Esophagus muscularis mucosa (tissue), 3 donors: ENCODE results near the gene TMPRSS9.

ENCODE experiments used
- CTCF ChIP-seq, 3 experiments: fragments of 200-600 bp in 2 of 3; fragments of 450-650 bp in 1 of 3; sonication (generic) in 2 of 3; IDR thresholded peaks; one replicate each; pipeline ENCODE4 v1.5.1; 2017 to 2019; ENCODE audit warnings: antibody characterized with exemption in 3 of 3, mild to moderate bottlenecking in 2 of 3, moderate library complexity in 1 of 3
- POLR2AphosphoS5 ChIP-seq, 2 donors: sonication (generic); formaldehyde crosslinking; IDR thresholded peaks; one replicate each; pipeline ENCODE4 v1.6.1; 2017; ENCODE audit warnings: antibody characterized with exemption in 2 of 2

GRCh38 chr19:2440515-2440914 lies 80.5 kb downstream of the TMPRSS9 start:
- TF ChIP-seq CTCF (IDR thresholded peaks at IDR 0.05) (no peak), POLR2AphosphoS5 (IDR thresholded peaks at IDR 0.05) (no peak)
